Kidney tubule cell (primary cell): ENCODE measurements around the gene WBP1L.
"Not testable (repeated sequence)": the region's sequence is repeated elsewhere in the genome, so short reads cannot be mapped to it uniquely, and the experiment has no call there.

Source experiments
- DNase-seq: peaks from one replicate; pipeline ENCODE4 v3.0.0-alpha.2; 2018; ENCODE audit warnings: low spot score

Gene WBP1L

DNA sequence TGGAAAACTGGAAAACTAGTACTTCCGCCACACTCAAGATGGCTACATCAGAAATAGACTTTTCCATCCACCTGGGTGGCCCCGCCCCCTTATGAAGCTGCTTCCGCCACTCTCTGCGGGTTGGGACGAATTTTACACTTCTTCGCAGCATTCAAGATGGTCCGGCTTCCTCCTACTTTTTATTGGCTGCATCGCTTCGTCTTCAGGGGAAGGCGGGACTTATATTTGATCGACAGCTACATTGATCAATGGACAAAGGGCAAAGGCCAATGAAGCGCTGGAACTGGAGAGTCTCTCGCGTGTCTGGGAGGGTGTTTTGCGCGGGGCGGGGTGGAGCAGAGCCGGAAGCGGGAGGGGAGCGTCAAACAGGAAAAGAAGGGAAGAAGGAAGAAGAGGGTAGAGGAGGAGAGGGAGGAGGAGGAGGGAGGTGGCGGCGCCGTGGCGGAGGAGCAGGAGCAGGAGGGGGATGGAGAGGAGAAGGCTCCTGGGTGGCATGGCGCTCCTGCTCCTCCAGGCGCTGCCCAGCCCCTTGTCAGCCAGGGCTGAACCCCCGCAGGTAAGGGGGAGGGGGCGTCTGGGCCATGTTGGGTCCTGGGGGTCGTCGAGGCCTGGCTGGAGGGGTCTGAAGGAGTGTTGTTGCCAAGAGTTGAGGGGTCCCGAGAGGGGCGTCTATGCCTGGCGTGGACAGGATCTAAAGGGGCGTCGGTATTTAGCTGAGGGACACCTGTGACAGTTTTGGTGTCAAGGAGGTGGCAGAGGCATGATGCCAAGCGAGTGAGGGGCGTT lies at the start of gene WBP1L:
Gene WBP1L, plus strand, starts transcription at position 361 of the 786 bp plus-strand sequence. Its CDS starts 106 bp downstream, at position 467.
- peak; percentile 100 for DNase-seq

DNA sequence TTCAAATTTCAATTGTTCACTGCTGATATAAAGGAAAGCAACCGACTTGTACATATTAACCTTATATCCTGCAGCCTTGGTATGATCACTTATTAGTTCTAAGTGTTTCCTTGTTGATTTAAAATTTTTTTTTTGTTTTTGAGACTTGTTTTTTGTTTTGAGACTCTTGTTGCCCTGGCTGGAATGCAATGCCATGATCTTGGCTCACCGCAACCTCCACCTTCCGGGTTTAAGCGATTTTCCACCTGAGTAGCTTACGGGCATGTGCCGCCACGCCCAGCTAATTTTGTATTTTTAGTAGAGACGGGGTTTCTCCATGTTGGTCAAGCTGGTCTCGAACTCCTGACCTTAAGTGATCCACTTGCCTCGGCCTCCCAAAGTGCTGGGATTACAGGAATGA lies 48.3 kb upstream of the WBP1L start:
- DNase-seq = peak; percentile 85

DNA sequence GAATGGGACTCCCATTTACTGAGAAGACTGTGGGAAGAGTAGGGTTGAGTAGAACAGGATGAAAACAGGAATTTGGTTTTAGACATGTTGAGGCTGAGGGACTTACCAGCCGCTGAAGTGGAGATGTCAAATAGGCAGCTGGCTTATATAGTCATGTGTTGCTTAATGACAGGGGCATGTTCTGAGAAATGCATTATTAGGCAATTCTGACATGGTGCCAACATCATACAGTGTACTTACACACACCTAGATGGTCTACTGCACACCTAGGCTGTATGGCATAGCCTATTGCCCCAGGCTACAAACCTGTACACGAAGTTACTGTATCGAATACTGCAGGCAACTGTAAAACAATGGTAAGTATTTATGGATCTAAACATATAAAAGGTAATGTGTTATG lies 47.0 kb upstream of the WBP1L start:
- no peak for DNase-seq

DNA sequence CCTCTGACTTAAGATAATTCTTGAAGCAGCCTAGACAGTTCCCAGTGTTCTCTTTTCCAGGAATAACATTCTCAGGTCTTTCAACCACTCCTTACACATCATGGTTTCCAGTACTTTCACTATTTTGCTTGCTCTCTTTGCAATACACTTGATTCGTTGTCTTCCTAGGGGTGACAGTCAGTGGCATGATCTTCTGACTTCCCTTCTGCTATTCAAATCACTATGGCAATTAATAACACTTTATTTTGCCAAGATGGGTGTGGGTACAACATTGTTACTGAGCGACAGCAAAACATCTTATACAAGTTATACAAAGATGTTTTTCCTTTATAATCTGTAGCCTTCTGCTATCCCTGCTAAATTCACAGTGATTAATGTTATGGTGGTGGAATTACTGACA lies 44.9 kb upstream of the WBP1L start:
- DNase-seq = no peak

DNA sequence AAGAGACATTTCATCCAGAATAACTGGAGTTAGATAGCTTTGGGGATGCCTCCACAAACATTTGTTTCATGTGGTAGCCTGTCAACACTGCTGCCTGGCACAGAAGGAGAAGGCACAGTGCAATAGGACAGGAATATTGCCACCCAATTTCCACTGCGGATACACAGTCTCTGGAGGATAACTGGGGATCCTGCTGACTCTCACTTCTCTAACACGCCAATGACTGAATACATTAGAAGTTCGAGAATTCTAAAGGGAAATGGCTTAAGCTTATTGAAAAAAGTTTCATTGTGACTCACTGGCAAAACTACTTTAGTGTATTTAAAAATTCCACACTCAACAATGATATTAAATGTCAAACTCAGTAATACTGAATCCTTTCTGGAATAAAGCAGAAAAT lies 42.5 kb upstream of the WBP1L start:
- DNase-seq = no peak

DNA sequence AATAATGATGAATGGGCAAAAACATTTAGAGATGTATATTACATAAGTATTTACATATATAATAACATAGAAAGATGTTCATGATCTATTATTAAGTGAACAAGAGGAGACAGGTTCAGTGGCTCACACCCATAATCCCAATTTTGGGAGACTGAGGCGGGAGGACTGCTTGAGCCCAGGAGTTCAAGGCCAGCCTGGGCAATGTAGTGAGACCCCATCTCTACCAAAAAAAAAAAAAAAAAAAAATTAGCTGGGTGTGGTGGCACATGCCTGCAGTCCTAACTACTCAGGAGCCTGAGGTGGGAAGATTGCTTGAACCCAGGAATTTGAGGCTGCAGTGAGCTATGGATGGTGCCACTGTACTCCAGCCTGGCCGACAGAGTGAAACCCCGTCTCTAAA lies 42.0 kb upstream of the WBP1L start:
- DNase-seq = no peak

DNA sequence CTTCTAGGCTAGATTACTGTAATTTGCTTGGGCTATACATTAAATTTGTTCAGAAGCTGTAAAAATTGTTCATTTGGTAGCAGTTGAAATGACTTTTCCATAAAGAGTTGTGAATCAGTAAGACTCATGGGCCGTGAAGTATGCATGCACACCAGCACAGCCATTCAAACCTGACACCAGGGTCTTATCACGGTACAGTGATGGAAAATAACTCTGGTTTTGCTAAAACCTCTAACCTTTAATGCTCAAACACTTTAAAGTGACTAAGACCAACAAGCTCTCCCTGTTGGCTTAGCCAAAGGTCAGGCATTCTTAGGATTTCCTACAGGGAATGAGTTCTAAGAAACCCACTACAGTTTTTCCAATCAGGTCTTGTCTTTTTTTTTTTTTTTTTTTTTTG lies 41.0 kb upstream of the WBP1L start:
- DNase-seq = peak; percentile 21

DNA sequence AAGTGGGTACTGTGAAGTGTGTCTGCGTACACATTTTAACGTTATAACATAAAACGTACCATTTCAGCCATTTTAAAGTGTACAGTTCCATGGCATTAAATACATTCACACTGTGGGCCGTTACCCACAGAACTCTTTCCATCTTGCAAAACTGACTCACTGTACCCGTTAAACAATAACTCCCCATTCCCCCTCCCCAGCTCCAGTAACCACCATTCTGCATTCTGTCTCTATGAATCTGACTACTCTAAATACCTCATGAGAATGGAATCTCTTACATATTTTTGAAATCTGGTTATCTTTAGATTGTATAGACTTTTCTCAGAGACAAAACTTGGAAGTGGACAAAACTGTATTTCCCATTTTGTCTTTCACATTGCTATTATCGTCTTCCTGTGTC lies 38.8 kb upstream of the WBP1L start:
- DNase-seq = peak; percentile 88

DNA sequence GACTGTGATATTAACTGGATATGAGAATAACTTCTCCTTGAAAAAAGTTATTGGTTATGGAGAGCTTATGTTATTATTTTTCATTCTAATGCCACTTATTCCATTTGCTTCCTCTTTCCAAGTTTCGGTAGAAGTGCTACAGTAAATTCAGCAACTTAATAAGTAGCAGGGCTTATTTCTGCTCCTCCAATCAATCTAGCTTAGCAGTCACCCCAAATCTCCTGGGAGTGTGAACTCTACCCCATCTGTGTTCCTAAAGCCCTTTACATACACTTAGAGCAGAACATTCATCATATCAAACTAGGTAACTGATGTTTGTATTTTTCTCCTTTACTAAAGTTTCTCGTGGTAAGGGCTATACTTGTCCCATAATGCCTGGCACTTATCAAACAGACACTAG lies 38.2 kb upstream of the WBP1L start:
- DNase-seq = no peak

DNA sequence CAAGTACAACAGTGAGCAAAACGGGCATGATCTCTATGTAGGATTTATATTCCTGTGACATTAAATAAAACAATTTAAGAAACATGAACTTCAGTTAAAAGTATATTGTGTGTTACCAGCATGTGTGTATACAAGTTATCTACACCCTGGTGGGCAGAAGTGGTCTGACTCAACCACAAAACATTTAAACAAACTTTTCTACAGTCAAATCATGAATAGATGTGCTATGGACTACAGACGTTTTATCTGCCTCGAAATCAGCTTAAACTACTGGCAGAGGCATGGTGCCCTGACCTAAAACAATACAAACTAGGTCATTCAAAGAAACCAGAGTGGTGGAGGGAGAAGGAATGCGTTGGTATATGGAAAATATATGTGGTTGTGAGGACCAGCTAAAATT lies 33.1 kb upstream of the WBP1L start:
- peak; percentile 37 for DNase-seq

DNA sequence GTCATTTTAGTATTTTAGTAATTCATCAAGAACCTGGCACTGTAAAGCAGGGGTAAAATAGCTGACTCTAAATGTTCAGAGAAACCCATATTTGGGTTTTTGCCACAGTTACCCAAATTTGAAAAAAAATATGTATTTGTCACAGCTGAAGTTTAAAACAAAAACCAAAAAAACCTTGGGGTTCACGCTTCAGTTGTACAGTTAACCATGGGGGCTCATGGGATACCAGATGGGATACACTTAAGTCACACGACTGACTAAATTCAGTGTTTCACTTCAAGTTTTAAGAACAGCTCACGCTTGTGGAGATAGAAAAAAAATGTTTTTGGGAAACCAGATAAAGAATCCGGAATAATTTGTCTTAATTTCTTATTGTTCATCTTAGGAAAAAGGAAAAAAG lies 31.7 kb upstream of the WBP1L start:
- DNase-seq = no peak

DNA sequence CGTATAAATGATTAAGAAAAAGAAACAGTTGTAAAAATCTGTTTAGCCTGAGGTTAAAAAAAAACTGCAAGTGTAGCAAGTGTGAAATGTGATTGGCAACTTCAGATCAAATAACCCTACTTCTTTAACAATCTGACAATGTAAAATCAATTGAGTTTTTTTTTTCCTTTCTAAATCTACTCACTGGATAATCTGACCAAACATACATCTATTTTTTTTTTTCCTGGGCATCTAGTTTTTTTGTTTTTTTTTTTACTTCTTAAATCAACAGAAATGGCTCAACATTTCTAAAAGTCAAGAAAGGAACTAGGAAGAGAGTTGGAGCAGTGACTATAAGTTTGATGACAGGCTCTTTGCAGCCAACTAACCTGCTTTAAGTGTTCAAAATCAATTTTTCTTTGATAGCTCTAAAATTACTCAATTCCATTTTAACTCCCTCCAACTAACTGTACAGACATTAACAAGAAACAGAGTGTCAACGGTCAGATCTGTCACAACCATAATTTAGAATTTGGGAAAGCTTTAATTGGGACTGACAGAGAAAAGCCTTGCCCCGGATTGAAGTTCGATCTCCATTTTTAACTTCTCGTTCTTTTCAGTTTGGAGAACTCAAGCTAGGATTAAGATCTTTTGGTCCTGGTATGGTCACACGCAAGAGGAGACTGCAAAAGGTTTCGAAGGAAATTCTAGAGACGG lies 30.8 kb upstream of the WBP1L start:
- DNase-seq = no peak

DNA sequence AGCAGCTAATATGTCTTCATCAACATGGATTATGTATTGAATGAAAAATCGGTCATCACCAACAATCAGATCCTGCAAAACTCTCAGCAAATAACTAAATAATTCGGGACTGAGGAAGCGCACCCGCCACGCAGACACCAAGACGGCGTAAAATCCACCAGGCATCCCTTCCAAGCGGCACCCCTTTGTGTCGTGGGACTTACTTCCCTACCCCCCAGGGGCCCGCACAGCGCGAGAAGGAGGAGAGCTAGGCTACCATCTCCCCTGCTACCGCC lies 30.3 kb upstream of the WBP1L start:
- no peak for DNase-seq

DNA sequence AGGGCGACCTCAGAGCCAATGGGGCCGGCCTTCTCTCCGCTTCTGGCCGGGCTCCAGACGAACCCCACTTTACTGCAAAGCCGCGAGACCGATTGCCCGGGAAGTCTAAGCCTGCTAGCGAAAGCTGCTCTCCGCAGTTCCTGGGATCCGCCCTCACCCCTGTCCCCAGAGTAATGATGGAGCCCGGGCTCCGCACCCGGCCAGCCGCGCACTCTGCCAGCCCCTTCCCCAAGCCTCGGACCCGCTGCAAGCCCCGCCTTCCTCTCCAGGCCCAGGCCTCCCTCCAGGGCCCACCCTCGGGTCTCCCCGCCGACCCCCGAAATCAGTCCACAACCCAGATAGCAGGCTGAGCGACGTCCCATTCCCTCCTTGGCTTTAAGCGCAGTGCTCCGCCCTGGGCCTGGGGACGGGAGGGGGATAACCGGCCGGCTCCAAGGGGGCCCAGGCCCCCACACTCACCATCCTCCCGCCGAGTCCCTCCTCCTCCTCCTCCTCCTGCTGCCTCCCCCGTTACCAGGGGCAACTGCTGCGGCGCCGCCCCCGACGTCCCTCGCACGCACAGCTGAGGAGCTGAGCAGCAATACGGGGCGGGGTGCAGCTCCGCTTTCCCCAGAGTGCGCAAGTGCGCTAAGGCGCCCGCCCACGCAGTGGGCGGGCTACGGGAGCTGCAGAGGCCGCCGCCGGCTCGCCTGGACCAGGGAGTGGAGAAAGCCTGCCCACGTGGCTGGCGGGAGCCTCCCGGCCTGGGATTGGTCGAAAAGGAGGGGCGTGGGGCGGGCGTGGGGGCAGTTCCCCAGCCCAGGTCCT lies 29.7 kb upstream of the WBP1L start, which contains the start of gene ARL3:
Gene ARL3, minus strand, starts transcription at position 584 of the 807 bp plus-strand sequence. Its CDS starts 122 bp downstream, at position 462.
- peak; percentile 99 for DNase-seq

DNA sequence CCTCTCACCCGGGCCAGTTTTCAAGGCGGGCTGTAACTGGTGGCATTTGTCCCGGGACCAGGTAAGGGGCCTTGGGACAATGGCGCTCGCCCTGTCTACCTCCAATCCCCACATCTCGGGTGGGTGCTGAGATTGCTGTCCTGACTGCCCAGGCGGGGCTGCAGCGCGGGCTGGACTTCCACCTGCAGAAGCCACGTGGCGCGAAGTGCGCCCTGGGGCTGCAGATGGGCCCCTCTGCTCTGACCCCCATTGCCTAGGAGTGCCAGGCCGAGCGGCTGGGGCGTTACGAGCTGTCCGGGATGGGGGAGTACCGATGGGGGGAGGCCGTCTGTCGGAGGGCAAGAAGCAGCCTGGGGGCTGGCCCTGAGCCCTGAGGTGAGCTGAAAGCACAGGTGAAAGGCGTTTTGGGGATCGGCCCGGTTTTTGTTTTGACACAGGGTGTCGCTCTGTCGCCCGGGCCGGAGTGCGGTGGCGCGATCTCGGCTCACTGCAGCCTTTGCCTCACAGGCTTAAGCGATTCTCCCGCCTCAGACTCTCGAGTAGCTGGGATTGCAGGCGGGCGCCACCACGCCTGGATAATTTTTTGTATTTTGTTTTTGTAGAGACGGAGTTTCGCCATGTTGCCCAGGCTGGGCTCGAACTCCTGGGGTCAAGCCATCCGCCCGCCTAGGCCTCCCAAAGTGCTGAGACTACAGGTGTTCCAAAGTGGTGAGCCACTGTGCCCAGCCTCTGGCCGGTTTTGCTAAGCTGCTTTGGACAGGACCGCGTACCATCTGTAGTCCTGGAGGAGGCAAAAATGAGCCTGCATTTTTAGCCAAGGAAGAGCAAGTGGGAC lies 28.9 kb upstream of the WBP1L start, which contains the start of gene SFXN2:
Gene SFXN2, plus strand, starts transcription at position 16 of the 835 bp plus-strand sequence. CDS start 12,001 bp downstream, outside the sequence.
- DNase-seq = no peak

DNA sequence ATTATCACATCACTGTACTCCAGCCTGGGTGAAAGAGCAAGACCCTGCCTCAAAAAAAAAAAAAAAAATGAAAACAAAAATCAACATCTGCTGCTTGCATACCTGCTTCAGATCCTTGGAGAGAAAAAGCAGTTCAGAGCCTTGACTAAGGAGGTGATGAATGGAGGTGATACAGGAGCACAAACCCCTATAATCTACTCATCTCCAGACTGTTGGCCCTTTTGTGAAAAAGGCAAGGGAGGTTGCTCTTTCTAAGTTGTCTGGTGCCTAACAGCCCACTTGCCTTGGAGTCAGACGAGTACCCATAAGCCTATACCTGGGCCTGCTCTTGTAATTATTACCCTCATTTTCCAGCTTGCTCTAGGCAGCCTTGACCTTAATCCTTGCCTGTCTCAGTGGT lies 27.9 kb upstream of the WBP1L start:
- DNase-seq = no peak

DNA sequence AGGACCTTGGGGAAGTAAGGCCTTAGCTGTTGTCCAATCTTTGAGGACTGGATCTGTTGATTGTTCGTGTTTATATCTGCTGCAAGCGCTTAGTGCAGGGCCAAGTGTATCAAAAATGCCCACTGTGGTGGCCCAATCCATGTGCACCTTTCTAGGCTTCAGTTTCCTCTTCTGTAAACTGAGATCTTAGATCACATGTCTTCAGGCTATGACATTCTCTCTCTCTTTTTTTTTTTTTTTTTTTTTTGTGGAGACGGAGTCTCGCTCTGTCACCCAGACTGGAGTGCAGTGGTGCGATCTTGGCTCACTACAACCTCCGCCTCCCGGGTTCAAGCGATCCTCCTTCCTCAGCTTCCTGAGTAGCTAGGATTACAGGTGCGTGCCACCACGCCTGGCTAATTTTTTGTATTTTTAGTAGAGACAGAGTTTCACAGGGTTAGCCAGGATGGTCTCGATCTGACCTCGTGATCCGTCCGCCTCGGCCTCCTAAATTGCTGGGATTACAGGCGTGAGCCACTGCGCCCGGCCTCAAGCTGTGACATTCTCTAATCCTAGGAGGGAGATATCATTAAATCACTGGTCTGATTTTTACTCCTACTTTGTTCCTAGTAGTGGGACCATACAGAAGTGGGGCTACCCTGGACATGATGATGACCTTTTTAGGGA lies 26.7 kb upstream of the WBP1L start:
- DNase-seq = not testable (repeated sequence)

DNA sequence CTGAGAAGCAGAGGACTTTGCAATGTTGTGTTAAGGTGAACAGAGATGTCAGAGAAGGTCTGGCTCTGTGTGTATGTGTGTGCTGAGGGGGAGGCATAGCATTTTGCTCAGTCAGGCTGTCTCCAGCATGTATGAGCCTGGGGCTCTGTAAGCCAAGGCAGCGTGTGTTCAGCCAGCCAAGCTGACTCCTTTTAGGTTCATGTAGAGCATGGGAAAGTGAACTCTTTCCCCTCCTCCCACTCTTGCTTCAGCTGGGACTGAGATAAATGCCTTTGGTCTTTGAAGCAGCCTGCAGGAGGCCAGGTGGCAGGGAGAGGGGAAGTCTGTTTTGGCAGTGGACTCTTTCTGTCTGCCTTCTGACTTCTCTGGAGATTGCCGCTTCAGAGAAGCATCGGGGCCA lies 25.5 kb upstream of the WBP1L start:
- DNase-seq = peak; percentile 56

DNA sequence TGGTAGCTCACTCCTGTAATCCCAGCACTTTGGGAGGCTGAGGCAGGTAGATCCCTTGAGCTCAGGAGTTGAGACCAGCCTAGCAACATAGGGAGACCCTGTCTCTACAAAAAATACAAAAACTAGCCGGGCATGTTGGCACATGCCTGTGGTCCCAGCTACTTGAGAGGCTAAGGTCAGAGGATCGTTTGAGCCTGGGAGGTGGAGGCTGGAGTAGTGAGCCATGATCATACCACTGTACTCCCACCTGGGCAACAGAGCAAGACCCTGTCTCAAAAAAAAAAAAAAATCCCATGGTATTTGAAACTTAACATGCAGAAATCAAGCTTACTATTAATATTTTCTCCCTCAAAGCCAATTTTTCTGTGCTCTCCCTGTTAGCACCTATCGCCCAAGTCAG lies 23.4 kb upstream of the WBP1L start:
- DNase-seq = no peak

DNA sequence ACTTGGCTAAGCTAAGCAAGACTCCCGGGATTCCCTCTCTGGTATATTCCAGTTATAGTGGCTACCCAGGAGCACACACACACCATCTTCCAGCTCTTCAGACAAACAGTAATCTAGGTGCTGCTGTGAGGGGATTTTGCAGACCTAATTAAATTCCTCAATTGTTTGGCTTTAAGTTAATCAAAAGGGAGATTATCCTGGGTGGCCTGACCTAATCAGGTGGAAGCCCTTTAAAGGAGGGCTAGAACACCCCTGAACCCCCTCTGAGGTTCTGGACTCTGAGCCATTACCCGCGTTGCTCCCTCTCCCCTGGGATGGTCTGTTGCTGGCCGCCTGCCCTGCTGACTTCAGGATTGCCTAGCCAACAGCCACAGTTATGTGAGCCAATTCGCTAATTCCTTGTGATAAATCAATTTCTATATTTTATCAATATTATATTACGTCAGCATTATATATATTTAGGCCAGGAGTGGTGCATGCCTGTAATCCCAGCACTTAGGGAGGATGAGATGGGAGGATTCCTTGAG lies 22.9 kb upstream of the WBP1L start:
- no peak for DNase-seq

DNA sequence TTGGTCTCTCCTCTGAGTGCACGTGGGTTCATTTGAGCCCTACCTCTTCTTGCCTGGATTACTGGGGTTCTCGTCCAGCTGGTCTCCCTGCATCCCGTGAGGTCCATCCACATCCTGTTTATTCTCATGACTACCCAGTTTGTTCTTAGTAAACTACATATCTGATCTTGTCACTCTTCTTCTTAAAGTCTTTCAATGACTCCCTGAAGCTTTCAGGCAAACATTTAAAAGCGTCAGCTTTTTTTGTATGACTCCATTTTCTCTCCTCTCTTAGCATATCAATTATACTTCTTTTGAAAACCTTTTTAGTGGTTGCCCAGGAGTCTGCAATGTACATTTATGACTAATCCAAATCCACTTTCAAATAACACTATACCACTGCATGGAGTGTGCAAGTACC lies 21.8 kb upstream of the WBP1L start:
- DNase-seq = no peak
